Dendritic cell treated with granulocyte-macrophage colony-stimulating factor and Interleukin-4, amounts not matched to agents 40 ng/mL and 50 ng/mL, for 4 days (primary cell): ENCODE data around the gene HRNR.
"Not testable (repeated sequence)": the region's sequence is repeated elsewhere in the genome, so short reads cannot be mapped to it uniquely, and the experiment has no call there.

ENCODE experiments used
- H3K27ac Mint-ChIP-seq: one replicate; pipeline ENCODE4 v1.8.0; 2022; ENCODE audit warnings: mild to moderate bottlenecking, mixed read lengths
- H3K27me3 Mint-ChIP-seq: one replicate; pipeline ENCODE4 v1.8.0; 2022; ENCODE audit warnings: mild to moderate bottlenecking, mixed read lengths
- H3K36me3 Mint-ChIP-seq: one replicate; pipeline ENCODE4 v1.8.0; 2022; ENCODE audit warnings: low read depth, mixed read lengths
- H3K4me1 Mint-ChIP-seq: one replicate; pipeline ENCODE4 v1.8.0; 2022; ENCODE audit warnings: low read depth, mixed read lengths
- H3K4me3 Mint-ChIP-seq: one replicate; pipeline ENCODE4 v1.8.0; 2022; ENCODE audit warnings: mild to moderate bottlenecking, moderate library complexity, mixed read lengths
- H3K9me3 Mint-ChIP-seq: one replicate; pipeline ENCODE4 v1.8.0; 2022; ENCODE audit warnings: mixed read lengths
- intact Hi-C: fragments of 100-400 bp; cut with micrococcal nuclease; formaldehyde crosslinking; loops from one replicate; pipeline ENCODE4 v1.15.0; 2022

The HRNR gene

GRCh38 chr1:152224093-152224492 is at the start of gene HRNR:
Gene HRNR (minus strand): TSS chr1:152224193. CDS start chr1:152223253, 940 bp downstream.
- peaks cover 15% of the 10 kb centered on the region for H3K9me3 Mint-ChIP-seq
- no peak within 1 kb of the TSS for H3K4me3 Mint-ChIP-seq
- H3K4me1 Mint-ChIP-seq: no peaks in the 10 kb centered on the region
- no peaks in the 10 kb centered on the region for H3K36me3 Mint-ChIP-seq
- intact Hi-C loops: no loop called here
- H3K27me3 Mint-ChIP-seq: peaks cover 4% of the 10 kb centered on the region
- no peak within 1 kb of the TSS for H3K27ac Mint-ChIP-seq

- peaks cover 12% of the 10 kb centered on the region for H3K9me3 Mint-ChIP-seq
- H3K4me1 Mint-ChIP-seq, H3K27ac Mint-ChIP-seq, H3K4me3 Mint-ChIP-seq, H3K36me3 Mint-ChIP-seq, intact Hi-C loops, H3K27me3 Mint-ChIP-seq: not testable (repeated sequence)
These were observed 32.4 kb upstream of the HRNR start for GRCh38 chr1:152256394-152256793.

GRCh38 chr1:152252157-152252556 is 28.2 kb upstream of the HRNR start:
- H3K4me1 Mint-ChIP-seq: no peaks in the 10 kb centered on the region
- H3K9me3 Mint-ChIP-seq: peaks cover 10% of the 10 kb centered on the region

GRCh38 chr1:152251391-152251790 is 27.4 kb upstream of the HRNR start:
- peaks cover 1% of the 10 kb centered on the region for H3K27me3 Mint-ChIP-seq
- H3K4me3 Mint-ChIP-seq: no peak overlapping the region
- no peaks in the 10 kb centered on the region for H3K4me1 Mint-ChIP-seq
- intact Hi-C loops: no loop called here
- no peak overlapping the region for H3K27ac Mint-ChIP-seq
- H3K36me3 Mint-ChIP-seq: no peaks in the 10 kb centered on the region
- H3K9me3 Mint-ChIP-seq: peaks cover 3% of the 10 kb centered on the region

More at GRCh38 chr1:152252157-152252556, 28.2 kb upstream of the HRNR start:
- peaks cover 1% of the 10 kb centered on the region for H3K27me3 Mint-ChIP-seq
- H3K36me3 Mint-ChIP-seq: no peaks in the 10 kb centered on the region
- H3K4me3 Mint-ChIP-seq: no peak overlapping the region
- intact Hi-C loops: no loop called here
- no peak overlapping the region for H3K27ac Mint-ChIP-seq

- Mint-ChIP-seq H3K9me3 (no peaks in the 10 kb centered on the region), H3K27ac (no peak overlapping the region), H3K4me3 (no peak overlapping the region), H3K27me3 (peaks cover 1% of the 10 kb centered on the region), H3K36me3 (no peaks in the 10 kb centered on the region), H3K4me1 (no peaks in the 10 kb centered on the region)
- intact Hi-C loops: no loop called here
These were observed 23.3 kb upstream of the HRNR start for GRCh38 chr1:152247316-152247715.

GRCh38 chr1:152244576-152245273 is 20.7 kb upstream of the HRNR start:
- Mint-ChIP-seq H3K27ac (no peak overlapping the region), H3K36me3 (no peaks in the 10 kb centered on the region), H3K4me3 (no peak overlapping the region), H3K27me3 (peaks cover 3% of the 10 kb centered on the region), H3K4me1 (no peaks in the 10 kb centered on the region), H3K9me3 (no peaks in the 10 kb centered on the region)
- intact Hi-C loops: no loop called here

GRCh38 chr1:152237093-152237492 is 13.1 kb upstream of the HRNR start:
- no peaks in the 10 kb centered on the region for H3K9me3 Mint-ChIP-seq
- H3K27me3 Mint-ChIP-seq: peaks cover 10% of the 10 kb centered on the region
- no peaks in the 10 kb centered on the region for H3K4me1 Mint-ChIP-seq
- H3K4me3 Mint-ChIP-seq: no peak overlapping the region
- intact Hi-C loops: no loop called here
- no peak overlapping the region for H3K27ac Mint-ChIP-seq
- H3K36me3 Mint-ChIP-seq: no peaks in the 10 kb centered on the region

GRCh38 chr1:152228831-152229230 is 4.8 kb upstream of the HRNR start:
- H3K4me3 Mint-ChIP-seq: no peak overlapping the region
- no peaks in the 10 kb centered on the region for H3K36me3 Mint-ChIP-seq
- H3K4me1 Mint-ChIP-seq: no peaks in the 10 kb centered on the region
- H3K27me3 Mint-ChIP-seq: peaks cover 8% of the 10 kb centered on the region
- H3K27ac Mint-ChIP-seq: no peak overlapping the region
- H3K9me3 Mint-ChIP-seq: no peaks in the 10 kb centered on the region
- intact Hi-C loops: no loop called here

- no peaks in the 10 kb centered on the region for H3K4me1 Mint-ChIP-seq
- H3K27ac Mint-ChIP-seq: no peak overlapping the region
These were observed 3.4 kb upstream of the HRNR start for GRCh38 chr1:152227310-152227928.

GRCh38 chr1:152225678-152226077 is 1.7 kb upstream of the HRNR start:
- H3K36me3 Mint-ChIP-seq: no peaks in the 10 kb centered on the region
- H3K27ac Mint-ChIP-seq: no peak overlapping the region
- H3K4me3 Mint-ChIP-seq: no peak overlapping the region
- peaks cover 4% of the 10 kb centered on the region for H3K27me3 Mint-ChIP-seq
- H3K9me3 Mint-ChIP-seq: no peaks in the 10 kb centered on the region
- H3K4me1 Mint-ChIP-seq: no peaks in the 10 kb centered on the region
- intact Hi-C loops: no loop called here

More at GRCh38 chr1:152227310-152227928, 3.4 kb upstream of the HRNR start:
- Mint-ChIP-seq H3K36me3 (no peaks in the 10 kb centered on the region), H3K27me3 (peaks cover 4% of the 10 kb centered on the region), H3K4me3 (no peak overlapping the region), H3K9me3 (no peaks in the 10 kb centered on the region)
- intact Hi-C loops: no loop called here

GRCh38 chr1:152220166-152221163 is 3.5 kb downstream of the HRNR start:
- intact Hi-C loops: no loop called here
- no peak overlapping the region for H3K27ac Mint-ChIP-seq
- no peaks in the 10 kb centered on the region for H3K36me3 Mint-ChIP-seq
- H3K9me3 Mint-ChIP-seq: peaks cover 24% of the 10 kb centered on the region
- H3K27me3 Mint-ChIP-seq: no peaks in the 10 kb centered on the region
- no peak overlapping the region for H3K4me3 Mint-ChIP-seq
- no peaks in the 10 kb centered on the region for H3K4me1 Mint-ChIP-seq

GRCh38 chr1:152219438-152219837 is 4.6 kb downstream of the HRNR start:
- H3K9me3 Mint-ChIP-seq: peaks cover 24% of the 10 kb centered on the region
- H3K36me3 Mint-ChIP-seq, H3K4me1 Mint-ChIP-seq, H3K4me3 Mint-ChIP-seq, H3K27me3 Mint-ChIP-seq, H3K27ac Mint-ChIP-seq, intact Hi-C loops: not testable (repeated sequence)

- Mint-ChIP-seq H3K9me3 (peaks cover 24% of the 10 kb centered on the region), H3K4me1 (no peaks in the 10 kb centered on the region), H3K36me3 (no peaks in the 10 kb centered on the region), H3K27ac (no peak overlapping the region), H3K4me3 (no peak overlapping the region), H3K27me3 (no peaks in the 10 kb centered on the region)
- intact Hi-C loops: no loop called here
These were observed 5.1 kb downstream of the HRNR start for GRCh38 chr1:152218762-152219436.
